OCI-LY1 (cell line): ENCODE measurements around the gene CLEC5A.

Experiments used
- H2AFZ ChIP-seq: fragments of 200-600 bp; sonication (generic), shearing (Covaris generic); 2 replicates; pipeline ENCODE4 v1.6.0; 2014; ENCODE audit warnings: antibody characterized with exemption, mild to moderate bottlenecking, low read length
- H3F3A ChIP-seq: fragments of 200-600 bp; sonication (generic), shearing (Covaris generic); 2 replicates; pipeline ENCODE4 v1.6.0; 2014; ENCODE audit warnings: mild to moderate bottlenecking, antibody characterized with exemption, low read length, moderate library complexity; ENCODE audit not compliant: insufficient read depth
- H3K27ac ChIP-seq: fragments of 200-600 bp; sonication (generic); 2 replicates; pipeline ENCODE4 v1.5.1; 2014; ENCODE audit warnings: low read length, mixed run types, mild to moderate bottlenecking, low read depth; ENCODE audit not compliant: poor library complexity, severe bottlenecking
- H3K27me3 ChIP-seq: fragments of 200-600 bp; sonication (generic); 2 replicates; pipeline ENCODE4 v1.6.0; 2014; ENCODE audit warnings: antibody characterized with exemption, mild to moderate bottlenecking, low read length, moderate library complexity; ENCODE audit not compliant: insufficient read depth
- H3K36me3 ChIP-seq: fragments of 200-600 bp; sonication (generic); 2 replicates; pipeline ENCODE4 v1.6.1; 2014; ENCODE audit warnings: mild to moderate bottlenecking, antibody characterized with exemption, low read length, moderate library complexity, mixed read lengths; ENCODE audit not compliant: insufficient read depth
- H3K4me1 ChIP-seq: fragments of 200-600 bp; sonication (generic); 2 replicates; pipeline ENCODE4 v1.5.1; 2014; ENCODE audit warnings: mild to moderate bottlenecking, low read length, moderate library complexity; ENCODE audit not compliant: insufficient read depth, severe bottlenecking
- H3K4me2 ChIP-seq: fragments of 200-600 bp; sonication (generic), shearing (Covaris generic); 2 replicates; pipeline ENCODE4 v1.6.1; 2014; ENCODE audit warnings: low read length
- H3K4me3 ChIP-seq: fragments of 200-600 bp; sonication (generic); 2 replicates; pipeline ENCODE4 v1.5.1; 2014; ENCODE audit warnings: low read length, low read depth, mild to moderate bottlenecking, mixed read lengths; ENCODE audit not compliant: poor library complexity, severe bottlenecking
- H3K79me2 ChIP-seq: fragments of 200-600 bp; shearing (Covaris generic); 2 replicates; pipeline ENCODE4 v1.6.1; 2016; ENCODE audit warnings: mixed run types, low read length, mixed read lengths; ENCODE audit not compliant: insufficient read depth
- H3K9ac ChIP-seq: fragments of 200-600 bp; sonication (generic), shearing (Covaris generic); 2 replicates; pipeline ENCODE4 v1.6.1; 2014; ENCODE audit warnings: mild to moderate bottlenecking, low read length, mixed read lengths
- H3K9me2 ChIP-seq: fragments of 200-600 bp; sonication (generic), shearing (Covaris generic); 2 replicates; pipeline ENCODE4 v1.6.1; 2014; ENCODE audit warnings: low read depth, mild to moderate bottlenecking, low read length, mixed read lengths
- H3K9me3 ChIP-seq: fragments of 200-600 bp; shearing (Covaris generic); 2 replicates; pipeline ENCODE4 v1.6.1; 2014; ENCODE audit warnings: low read length, mixed read lengths
- H4K20me1 ChIP-seq: fragments of 200-600 bp; sonication (generic), shearing (Covaris generic); 2 replicates; pipeline ENCODE4 v1.6.0; 2016; ENCODE audit warnings: mild to moderate bottlenecking, low read length; ENCODE audit not compliant: insufficient read depth
- EZH2 ChIP-seq: fragments of 200-600 bp; sonication (generic), shearing (Covaris generic); IDR thresholded peaks from 2 replicates; pipeline ENCODE4 v1.8.0; 2017; ENCODE audit warnings: borderline replicate concordance, mixed run types, mild to moderate bottlenecking, antibody characterized with exemption, low read length, moderate library complexity, mixed read lengths
- TF ChIP-seq, protein P1 (sequence below): fragments of 200-600 bp; sonication (generic), shearing (Covaris generic); IDR thresholded peaks from 2 replicates; pipeline ENCODE4 v1.5.1; 2017; ENCODE audit warnings: mild to moderate bottlenecking, antibody characterized with exemption, low read length, moderate library complexity, mixed read lengths

CLEC5A gene

DNA sequence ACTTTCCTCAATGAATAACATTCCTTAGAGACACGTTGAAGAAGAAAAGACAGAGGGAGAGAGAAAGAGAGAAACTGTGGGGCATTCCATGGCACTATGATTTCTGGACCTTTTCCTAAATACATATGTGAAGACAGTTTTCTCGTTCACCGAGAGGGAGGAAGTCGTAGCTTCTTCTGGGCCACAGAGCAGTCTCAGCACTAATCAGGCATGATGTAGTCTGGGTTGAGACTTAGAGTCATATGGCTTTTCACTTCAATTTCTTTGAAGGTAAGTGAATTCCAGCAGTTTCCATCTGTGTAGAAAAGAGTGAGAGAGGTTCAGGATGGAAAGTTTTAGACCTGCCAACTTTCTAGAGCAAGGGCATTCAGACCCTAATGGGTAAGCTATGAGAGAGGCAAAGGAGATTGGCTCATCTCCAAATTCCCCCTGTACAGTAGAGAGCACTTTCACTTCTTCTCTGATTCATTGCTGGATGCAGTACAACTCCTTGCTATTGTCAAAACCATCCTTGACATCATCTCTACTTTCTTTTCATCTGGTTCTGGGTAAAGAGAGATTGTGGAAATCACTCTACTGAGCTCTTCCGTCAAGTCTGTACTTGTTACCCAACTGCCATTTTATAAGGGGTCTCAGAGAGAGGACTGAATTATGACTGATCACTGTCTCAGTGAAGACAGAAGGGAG lies 62.1 kb downstream of the CLEC5A start:
- Histone ChIP-seq H3K9me2 (no peaks in the 10 kb centered on the region), H3K4me3 (no peak overlapping the region), H4K20me1 (no peaks in the 10 kb centered on the region), H3F3A (no peaks in the 10 kb centered on the region), H3K4me2 (no peak overlapping the region), H3K9ac (no peak overlapping the region), H3K79me2 (no peaks in the 10 kb centered on the region), H3K4me1 (no peaks in the 10 kb centered on the region), H3K27ac (no peak overlapping the region), H3K36me3 (no peaks in the 10 kb centered on the region), H3K27me3 (no peaks in the 10 kb centered on the region), H3K9me3 (no peaks in the 10 kb centered on the region), H2AFZ (no peak overlapping the region)
- TF ChIP-seq, protein P1, sequence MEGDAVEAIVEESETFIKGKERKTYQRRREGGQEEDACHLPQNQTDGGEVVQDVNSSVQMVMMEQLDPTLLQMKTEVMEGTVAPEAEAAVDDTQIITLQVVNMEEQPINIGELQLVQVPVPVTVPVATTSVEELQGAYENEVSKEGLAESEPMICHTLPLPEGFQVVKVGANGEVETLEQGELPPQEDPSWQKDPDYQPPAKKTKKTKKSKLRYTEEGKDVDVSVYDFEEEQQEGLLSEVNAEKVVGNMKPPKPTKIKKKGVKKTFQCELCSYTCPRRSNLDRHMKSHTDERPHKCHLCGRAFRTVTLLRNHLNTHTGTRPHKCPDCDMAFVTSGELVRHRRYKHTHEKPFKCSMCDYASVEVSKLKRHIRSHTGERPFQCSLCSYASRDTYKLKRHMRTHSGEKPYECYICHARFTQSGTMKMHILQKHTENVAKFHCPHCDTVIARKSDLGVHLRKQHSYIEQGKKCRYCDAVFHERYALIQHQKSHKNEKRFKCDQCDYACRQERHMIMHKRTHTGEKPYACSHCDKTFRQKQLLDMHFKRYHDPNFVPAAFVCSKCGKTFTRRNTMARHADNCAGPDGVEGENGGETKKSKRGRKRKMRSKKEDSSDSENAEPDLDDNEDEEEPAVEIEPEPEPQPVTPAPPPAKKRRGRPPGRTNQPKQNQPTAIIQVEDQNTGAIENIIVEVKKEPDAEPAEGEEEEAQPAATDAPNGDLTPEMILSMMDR: no peak
- TF ChIP-seq EZH2: no peak

DNA sequence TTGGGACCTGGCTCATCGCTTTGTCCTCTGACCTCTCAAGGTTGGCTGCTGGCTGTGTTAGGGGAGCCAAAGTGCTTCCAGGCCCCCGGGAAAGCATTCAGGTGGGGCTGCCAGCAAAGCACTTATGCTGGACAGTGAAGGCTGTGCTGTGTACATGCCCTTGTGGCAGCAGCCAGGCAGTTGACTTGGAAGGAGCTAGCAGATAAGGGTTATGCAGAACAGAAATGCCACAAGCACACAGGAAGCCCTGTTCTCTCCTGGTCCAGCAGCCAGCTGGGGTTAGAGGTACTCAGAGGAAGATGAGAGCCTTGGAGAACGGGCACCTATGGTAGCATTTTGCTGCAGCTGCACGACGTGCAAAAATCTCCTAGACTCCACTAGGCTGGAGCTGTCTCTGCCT lies 65.8 kb downstream of the CLEC5A start:
- H4K20me1 ChIP-seq: no peaks in the 10 kb centered on the region
- H3K9ac ChIP-seq: no peak overlapping the region
- no peak overlapping the region for H3K4me2 ChIP-seq
- H3K4me1 ChIP-seq: no peaks in the 10 kb centered on the region
- H3K9me3 ChIP-seq: no peaks in the 10 kb centered on the region
- no peaks in the 10 kb centered on the region for H3K27me3 ChIP-seq
- no peak overlapping the region for H3K27ac ChIP-seq
- no peak overlapping the region for H3K4me3 ChIP-seq
- H3K79me2 ChIP-seq: no peaks in the 10 kb centered on the region
- H3F3A ChIP-seq: no peaks in the 10 kb centered on the region
- H2AFZ ChIP-seq: no peak overlapping the region
- H3K9me2 ChIP-seq: no peaks in the 10 kb centered on the region
- no peak for TF ChIP-seq EZH2
- TF ChIP-seq, protein P1: no peak
- H3K36me3 ChIP-seq: no peaks in the 10 kb centered on the region

DNA sequence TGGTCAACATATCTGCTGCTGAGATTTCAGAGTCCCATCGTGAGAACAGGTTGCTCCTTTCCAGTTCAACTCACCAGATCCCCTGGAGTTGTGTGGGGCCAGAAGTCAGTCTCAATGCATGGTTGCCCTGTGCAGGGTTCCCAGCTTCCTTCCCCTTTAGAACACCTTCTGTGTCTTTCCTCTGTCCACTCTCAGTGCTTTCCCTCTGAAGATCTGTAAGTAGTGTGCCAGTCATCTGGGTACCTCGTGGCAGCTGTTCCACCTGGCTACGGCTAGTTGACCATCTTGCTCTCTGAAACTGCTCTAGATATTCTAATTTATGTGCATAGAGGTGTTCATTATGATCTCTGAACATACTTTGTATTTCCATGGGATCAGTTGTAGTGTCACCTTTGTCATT lies 69.4 kb downstream of the CLEC5A start:
- H3K4me1 ChIP-seq: no peaks in the 10 kb centered on the region

More for the DNA sequence above, 69.4 kb downstream of the CLEC5A start:
- Histone ChIP-seq H3K9me2 (no peaks in the 10 kb centered on the region), H3K79me2 (no peaks in the 10 kb centered on the region), H3K36me3 (no peaks in the 10 kb centered on the region), H3K27ac (no peak overlapping the region), H3K9me3 (no peaks in the 10 kb centered on the region), H4K20me1 (no peaks in the 10 kb centered on the region), H2AFZ (no peak overlapping the region), H3K4me3 (no peak overlapping the region), H3K4me2 (no peak overlapping the region), H3K9ac (no peak overlapping the region), H3F3A (no peaks in the 10 kb centered on the region), H3K27me3 (no peaks in the 10 kb centered on the region)
- no peak for TF ChIP-seq EZH2
- TF ChIP-seq, protein P1: no peak
